Measurements from ENCODE around the gene CLASRP. TPM values are rescaled to one million over a fixed set of nuclear protein-coding genes. Genes with fewer than 3 reads are reported as not detected.

Gene CLASRP
- total and polyA plus RNA-seq, 2 of the 8 experiments (the other 6 are each of a cell fraction or from before 2014, with no cell fraction given), result 22.3 to 71.7 TPM

DNA sequence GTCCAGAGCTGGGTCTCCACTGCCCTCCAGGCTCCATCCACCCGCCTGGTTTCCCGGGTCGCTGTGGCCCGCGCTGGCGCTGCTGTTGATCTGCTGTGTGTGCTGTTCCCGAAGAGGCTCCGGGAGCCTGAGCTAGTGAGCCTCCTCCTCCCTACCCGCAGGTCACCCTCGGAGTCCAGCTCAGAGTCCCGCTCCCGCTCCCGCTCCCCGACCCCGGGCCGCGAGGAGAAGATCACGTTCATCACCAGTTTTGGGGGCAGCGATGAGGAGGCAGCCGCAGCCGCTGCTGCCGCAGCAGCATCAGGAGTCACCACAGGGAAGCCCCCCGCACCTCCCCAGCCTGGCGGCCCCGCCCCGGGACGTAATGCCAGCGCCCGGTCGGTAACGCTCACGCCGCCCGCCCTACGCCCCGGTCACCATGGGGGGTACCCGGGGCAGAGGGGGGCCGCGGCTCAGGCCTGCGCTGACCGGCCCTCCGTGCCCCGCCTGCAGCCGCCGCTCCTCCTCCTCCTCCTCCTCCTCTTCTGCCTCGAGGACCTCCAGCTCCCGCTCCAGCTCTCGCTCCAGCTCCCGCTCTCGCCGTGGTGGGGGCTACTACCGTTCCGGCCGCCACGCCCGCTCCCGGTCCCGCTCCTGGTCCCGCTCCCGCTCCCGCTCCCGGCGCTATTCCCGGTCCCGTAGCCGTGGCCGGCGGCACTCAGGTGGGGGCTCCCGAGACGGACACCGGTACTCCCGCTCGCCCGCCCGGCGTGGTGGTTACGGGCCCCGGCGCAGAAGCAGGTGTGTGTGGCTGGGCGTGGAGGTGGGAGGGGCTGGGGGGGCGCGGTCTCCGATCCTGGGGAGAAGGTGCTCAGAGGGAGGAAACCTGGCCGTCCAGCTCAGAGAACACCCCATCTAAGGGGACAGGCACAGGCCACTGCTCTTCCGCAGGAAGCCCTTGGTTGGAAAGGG, 25.3 kb downstream of the CLASRP start:
- H2AFZ ChIP-seq (ENCODE audit: low read length), result no peak overlapping the region
- no peak overlapping the region for H4K8ac ChIP-seq (ENCODE audit: extremely low read depth, insufficient read depth, low read length)
- no peak overlapping the region for H4K5ac ChIP-seq (ENCODE audit: insufficient read length, low read depth, low read length)
- H3K4ac ChIP-seq (replicated peaks; ENCODE audit: insufficient read length, low read depth, low read length), result no peak overlapping the region
- H2BK12ac ChIP-seq (ENCODE audit: low read depth, low read length), result no peak overlapping the region
- 98% methylated on average over 25 of the region's 85 CpGs; no CpG with 5 or more reads in 1 of the 2 experiments for WGBS, 2 experiments (ENCODE audit: extremely low coverage in 1 of 2, insufficient coverage in 1 of 2, insufficient read length in 1 of 2, insufficient replicate concordance in 2 of 2, low coverage in 1 of 2, low lambda C conversion rate in 2 of 2, missing lambda C conversion rate in 1 of 2)
- no peaks in the 10 kb centered on the region; a peak in 1 of 4 replicates for H3K9me3 ChIP-seq (ENCODE audit: insufficient read depth in 2 of 2, low read depth in 1 of 2, low read length in 1 of 2)
- H2AK5ac ChIP-seq (ENCODE audit: low read depth, low read length), result no peak overlapping the region
- H3K56ac ChIP-seq (replicated peaks; ENCODE audit: insufficient read length, low read depth, low read length), result no peak overlapping the region
- peaks cover 9 to 13% of the 10 kb centered on the region in 2 experiments for H4K20me1 ChIP-seq (replicated peaks in 1 of 2; ENCODE audit: control insufficient read depth in 1 of 2, insufficient read depth in 2 of 2, low read length in 2 of 2)
- H3K4me3 ChIP-seq (ENCODE audit: extremely low read depth in 1 of 4, insufficient read depth in 2 of 4, low read depth in 3 of 4, low read length in 4 of 4), result no peak overlapping the region
- H3K4me1 ChIP-seq (replicated peaks in 1 of 4; ENCODE audit: control insufficient read depth in 3 of 4, insufficient read depth in 4 of 4, low read length in 3 of 4), result peaks cover 0 to 4% (median 1%) of the 10 kb centered on the region in 4 experiments; a peak in 4 of 7 replicates
- no peak overlapping the region for H3K4me2 ChIP-seq (ENCODE audit: insufficient read depth in 1 of 2, low read depth in 2 of 2, low read length in 2 of 2)
- POLR2A ChIA-PET (ENCODE audit: partially characterized antibody), result interaction anchor here (0.7 to 6.9 kb wide), 6 partner anchors 13 to 88 kb away, joined by 3 to 61 read pairs (median 3); partner anchors contain the start of genes GEMIN7 and ZNF296
- CTCF ChIA-PET (ENCODE audit: partially characterized antibody), result interaction anchor here (1.1 to 3.5 kb wide), 3 partner anchors 10 to 79 kb away, joined by 3 to 9 read pairs (median 3); no protein-coding TSS in a partner anchor
- no peak overlapping the region for H3K18ac ChIP-seq (ENCODE audit: extremely low read depth, low read length)
- H3K79me2 ChIP-seq (ENCODE audit: control insufficient read depth in 1 of 2, insufficient read depth in 2 of 2, low read length in 2 of 2), result no peaks in the 10 kb centered on the region
- DNase-seq (ENCODE audit: low read depth in 1 of 2, low spot score in 2 of 2) (no peak), FAIRE-seq (no peak)
- H2BK15ac ChIP-seq (ENCODE audit: low read length), result no peak overlapping the region
- H3K14ac ChIP-seq (ENCODE audit: insufficient read length), result no peak overlapping the region
- no peak overlapping the region for H2BK5ac ChIP-seq (ENCODE audit: low read depth, low read length)
- no peak overlapping the region for H2BK20ac ChIP-seq (ENCODE audit: low read length)
- H3K27ac ChIP-seq (ENCODE audit: low read depth, low read length), result no peak overlapping the region
- H3K9ac ChIP-seq (replicated peaks in 1 of 4; ENCODE audit: extremely low read depth in 1 of 4, low read depth in 3 of 4, low read length in 3 of 4), result no peak overlapping the region
- no peak overlapping the region for H4K91ac ChIP-seq (replicated peaks; ENCODE audit: insufficient read length, low read length)
- no peak overlapping the region for H3K23ac ChIP-seq (ENCODE audit: insufficient read length)
- H3K23me2 ChIP-seq (ENCODE audit: low read depth, low read length), result no peaks in the 10 kb centered on the region
- no peaks in the 10 kb centered on the region for H3K27me3 ChIP-seq (replicated peaks in 1 of 4; ENCODE audit: control insufficient read depth in 3 of 4, extremely low read depth in 1 of 4, insufficient read depth in 3 of 4, low read length in 3 of 4)
- H3K36me3 ChIP-seq (ENCODE audit: control insufficient read depth in 2 of 4, insufficient read depth in 4 of 4, low read length in 3 of 4), result peaks cover 11 to 54% (median 32%) of the 10 kb centered on the region in 4 experiments; a peak in 7 of 8 replicates
- H2BK120ac ChIP-seq (replicated peaks; ENCODE audit: low read depth, low read length), result no peak overlapping the region
- H3K79me1 ChIP-seq (ENCODE audit: low read depth, low read length), result peaks cover 4% of the 10 kb centered on the region; the same call in 1 of the 2 replicates
- no peak for TF ChIP-seq RFX5 (IDR thresholded peaks at IDR 0.05; ENCODE audit: borderline replicate concordance, low read depth, low read length)
- TF ChIP-seq BRCA1 (IDR thresholded peaks at IDR 0.05; ENCODE audit: low read depth, low read length), result no peak
- TF ChIP-seq PHF8 (conservative IDR thresholded peaks at IDR 0.05; ENCODE audit: low read depth, low read length), result no peak

Measured in H1 (cell line).